AG20443 (cell line): ENCODE results near the gene GDNF.
A peak's percentile ranks its signal among the peaks of the same experiment; 100 is the strongest.

Experiments
- DNase-seq: peaks from one replicate; pipeline ENCODE4 v3.0.0; 2012; ENCODE audit warnings: low spot score, mixed read lengths

Gene GDNF

DNA sequence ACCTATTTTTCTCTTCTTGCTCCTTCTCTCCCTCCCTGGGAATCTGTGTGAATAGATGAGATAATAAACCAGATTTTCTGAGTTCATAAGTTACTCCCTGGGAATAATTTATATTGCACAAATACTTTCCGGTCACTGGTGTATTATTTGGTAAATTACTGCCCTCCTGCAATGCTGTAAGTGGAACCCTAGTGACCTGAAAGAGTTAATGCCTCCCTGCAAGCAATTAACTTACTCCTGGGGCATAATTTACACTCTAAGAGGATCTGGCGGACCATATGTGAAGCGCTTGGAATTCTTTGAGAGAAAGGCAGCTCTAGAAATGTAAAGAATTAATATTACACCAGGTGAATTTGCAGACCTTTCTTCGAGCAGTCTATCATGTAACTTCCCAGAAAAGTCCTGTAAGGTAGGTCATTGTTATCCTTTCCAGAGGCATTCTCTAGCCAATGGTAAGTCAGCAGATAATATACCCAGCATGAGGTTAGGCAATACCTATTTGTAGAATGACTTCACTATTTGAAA is 7.0 kb upstream of the GDNF start:
- DNase-seq: no peak

DNA sequence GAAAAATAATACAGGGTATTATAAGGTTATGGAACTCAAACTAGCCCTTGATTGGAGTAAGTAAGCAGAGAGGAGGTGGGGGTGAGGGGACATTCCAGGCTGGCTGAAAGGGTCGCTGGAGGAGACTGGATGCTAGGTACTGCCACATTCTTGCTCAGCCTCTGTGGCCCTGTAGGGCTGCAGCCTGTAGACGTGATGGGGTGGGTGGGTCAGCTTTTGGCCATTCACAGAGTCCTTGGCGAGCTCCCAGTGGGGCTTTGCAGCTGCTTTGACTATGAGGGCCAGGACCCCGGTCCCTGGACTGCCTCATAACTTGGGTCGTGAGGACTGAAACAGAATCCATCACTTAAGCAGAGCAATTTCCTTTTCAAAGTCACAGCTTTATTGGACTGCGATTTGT is 4.2 kb upstream of the GDNF start:
- DNase-seq: no peak

DNA sequence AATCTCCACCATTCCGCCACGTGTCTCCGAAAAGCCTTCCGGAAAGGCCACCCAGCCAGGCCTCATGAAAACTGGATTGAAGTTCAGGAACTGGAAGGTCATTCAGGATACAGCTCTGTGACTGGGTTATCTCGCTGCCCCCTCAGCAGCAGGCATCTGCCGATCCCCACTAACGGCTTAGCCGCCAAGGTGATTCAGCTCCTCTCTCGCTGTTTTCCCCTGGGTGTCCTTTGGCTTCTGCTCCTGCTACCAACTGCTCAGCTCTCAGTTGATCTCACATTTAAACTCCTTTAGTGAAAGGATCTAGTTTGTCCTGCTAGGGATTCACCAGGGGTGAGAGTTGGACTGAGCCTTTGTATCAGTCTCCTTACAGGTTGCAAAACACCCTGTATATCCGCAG is 2.2 kb upstream of the GDNF start:
- no peak for DNase-seq

DNA sequence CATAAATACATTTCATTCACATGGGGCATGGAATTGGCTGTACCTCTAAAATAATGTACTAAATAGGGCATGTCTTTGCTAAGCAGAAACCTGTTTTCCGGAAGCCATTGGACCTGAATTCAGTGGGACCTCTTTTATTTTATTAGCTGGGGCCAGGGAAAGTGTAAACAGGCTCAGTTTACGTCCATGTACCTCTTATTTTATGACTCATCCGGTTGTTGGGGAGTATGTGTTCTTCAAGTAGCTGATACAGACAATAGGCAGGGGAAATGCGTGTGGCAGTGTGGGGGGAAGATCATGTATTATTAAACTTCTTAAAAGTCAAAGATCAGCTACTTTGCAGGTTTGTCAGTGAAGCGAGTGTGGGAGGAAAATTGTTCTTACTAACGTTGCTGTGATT is 1.4 kb upstream of the GDNF start:
- DNase-seq: no peak

- DNase-seq: peak; percentile 91
Measured at GRCh38 chr5:37840053-37841034, 503 bp upstream of the GDNF start.

- DNase-seq: peak; percentile 27
Measured at GRCh38 chr5:37838933-37839341, 904 bp downstream of the GDNF start.

- DNase-seq: peak; percentile 47
Measured at GRCh38 chr5:37838152-37838932, 1.5 kb downstream of the GDNF start.

GRCh38 chr5:37837414-37838032 is 2.3 kb downstream of the GDNF start:
- peak; percentile 87 for DNase-seq

DNA sequence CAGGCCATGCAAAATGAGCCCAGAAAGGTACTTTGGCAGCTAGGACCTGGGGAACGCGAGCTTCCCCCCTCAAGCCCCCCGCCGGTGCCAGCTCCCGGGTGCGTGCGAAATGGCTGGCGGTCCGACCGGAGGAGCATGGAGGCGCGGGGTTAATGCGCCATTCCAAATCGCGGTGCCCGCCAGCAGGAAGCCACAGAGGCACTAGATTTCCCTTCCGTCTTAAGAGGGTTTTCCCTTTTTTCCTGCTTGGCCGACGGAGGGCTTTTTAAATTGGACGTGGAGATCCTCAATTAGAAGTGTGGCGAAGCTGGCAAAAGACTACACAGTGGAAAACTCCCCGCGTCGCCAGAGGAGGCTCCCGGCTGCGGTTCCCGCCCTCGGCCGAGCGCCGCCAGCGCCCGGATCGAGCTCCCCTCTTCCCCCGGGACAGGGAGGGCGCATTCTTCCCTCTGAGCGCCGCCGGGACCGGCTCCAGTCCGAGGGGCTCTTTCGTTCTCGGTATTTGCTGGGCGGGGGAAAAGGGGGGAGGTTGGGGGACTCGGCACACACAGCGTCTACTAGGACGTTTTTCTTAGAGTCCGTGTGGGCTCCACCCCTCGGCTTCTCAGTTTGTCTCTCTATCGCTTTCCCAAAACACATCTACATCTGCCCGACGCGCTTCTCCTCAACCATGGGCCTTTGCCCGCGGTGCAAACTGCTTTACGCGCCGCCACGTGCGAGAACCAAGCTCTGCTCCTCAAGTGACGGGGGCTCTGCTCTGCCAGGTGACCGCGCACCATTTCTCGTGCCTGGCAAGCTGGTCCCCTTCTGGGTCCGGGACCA is 3.0 kb downstream of the GDNF start:
- DNase-seq: peak; percentile 75

DNA sequence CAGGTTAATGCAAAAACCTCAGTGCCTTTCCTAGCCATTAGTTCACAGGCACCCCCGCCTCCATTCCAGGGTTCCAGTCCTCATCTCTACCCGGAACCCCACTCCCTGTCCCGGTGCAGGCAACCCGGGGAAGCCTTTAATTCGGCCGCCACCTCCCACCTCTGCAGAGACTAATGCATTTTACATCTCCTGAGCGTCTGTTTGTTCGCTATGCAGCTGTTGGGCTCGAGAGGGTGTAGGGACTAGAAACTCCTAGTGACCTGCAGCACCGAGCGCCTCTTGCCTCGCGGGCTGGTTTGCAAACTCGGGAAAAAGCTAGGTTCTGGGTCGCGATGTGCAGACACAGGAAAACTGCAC is 3.6 kb downstream of the GDNF start:
- no peak for DNase-seq

DNA sequence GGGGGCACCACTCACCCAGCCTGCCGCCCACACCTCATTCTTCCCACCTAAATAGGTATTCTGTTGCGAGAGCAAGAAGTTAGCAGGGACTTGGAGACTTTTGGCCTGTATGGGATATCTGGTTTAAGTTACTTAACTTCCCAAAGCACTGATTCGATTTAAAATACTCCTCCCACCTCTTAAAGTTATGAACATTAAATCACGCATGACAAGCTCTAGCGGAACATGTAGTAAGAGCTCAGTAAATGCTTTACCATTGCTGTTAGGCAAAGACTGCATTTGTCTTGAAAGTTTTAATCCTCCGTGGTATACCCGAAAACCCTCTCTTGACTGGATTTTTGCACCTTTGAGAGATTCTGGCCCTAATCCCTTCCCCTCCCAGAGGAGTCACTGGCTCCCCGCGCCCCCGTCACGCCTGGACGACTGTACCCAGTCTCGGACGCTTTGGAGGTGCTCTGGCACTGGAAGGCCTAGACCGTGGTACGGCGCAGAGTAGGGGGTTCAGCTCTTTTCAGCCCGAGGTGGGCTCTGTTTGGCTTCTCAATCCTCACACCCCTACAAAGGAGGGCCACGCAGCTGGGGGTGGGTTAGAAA is 4.4 kb downstream of the GDNF start:
- no peak for DNase-seq

GRCh38 chr5:37834542-37835379 is 5.1 kb downstream of the GDNF start:
- no peak for DNase-seq

DNA sequence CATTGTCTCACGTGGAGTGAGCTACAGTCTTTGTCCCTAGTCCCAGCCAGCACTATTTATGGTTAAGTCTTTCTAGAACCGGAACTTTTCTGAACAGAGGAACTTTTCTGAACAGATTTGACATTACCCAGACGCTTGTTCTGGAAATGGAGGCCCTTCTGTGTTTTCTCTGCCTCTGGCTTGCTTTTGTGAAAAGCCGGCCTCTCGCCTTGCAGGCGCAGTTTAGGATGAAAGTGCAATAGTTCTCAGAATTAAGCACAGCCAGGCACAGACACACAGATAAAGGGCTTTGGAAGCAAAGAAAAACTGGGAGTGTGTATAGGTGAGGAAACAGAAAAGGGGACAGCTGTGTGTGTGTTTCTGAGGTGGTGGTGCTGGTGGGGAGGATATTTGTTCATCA is 5.9 kb downstream of the GDNF start:
- no peak for DNase-seq

- no peak for DNase-seq
Measured at GRCh38 chr5:37831821-37832534, 7.9 kb downstream of the GDNF start.

DNA sequence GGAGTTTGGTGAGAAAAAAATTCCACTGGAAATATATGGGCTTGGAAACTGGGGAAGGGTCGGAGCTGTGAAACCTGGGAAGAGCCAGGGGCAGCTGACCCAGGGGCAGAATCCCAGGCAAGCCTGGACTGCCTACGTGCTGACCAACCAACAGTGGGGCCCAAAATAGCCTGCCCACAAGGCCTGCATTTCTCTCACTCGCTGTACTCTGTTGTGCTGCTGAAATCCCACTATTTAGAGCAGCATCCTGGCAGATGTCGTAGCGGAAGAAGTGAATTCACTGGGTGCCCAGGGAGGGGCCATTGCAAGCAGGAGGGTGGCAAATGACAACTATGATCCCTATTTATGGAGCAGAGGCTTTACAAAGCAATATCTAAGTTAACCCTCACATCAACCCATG is 9.5 kb downstream of the GDNF start:
- DNase-seq: no peak

- DNase-seq: no peak
Measured at GRCh38 chr5:37825334-37825915, 14.4 kb downstream of the GDNF start.

- DNase-seq: no peak
Measured at GRCh38 chr5:37823433-37824152, 16.2 kb downstream of the GDNF start.

GRCh38 chr5:37816883-37817282 is 23.0 kb downstream of the GDNF start:
- peak; percentile 61 for DNase-seq

DNA sequence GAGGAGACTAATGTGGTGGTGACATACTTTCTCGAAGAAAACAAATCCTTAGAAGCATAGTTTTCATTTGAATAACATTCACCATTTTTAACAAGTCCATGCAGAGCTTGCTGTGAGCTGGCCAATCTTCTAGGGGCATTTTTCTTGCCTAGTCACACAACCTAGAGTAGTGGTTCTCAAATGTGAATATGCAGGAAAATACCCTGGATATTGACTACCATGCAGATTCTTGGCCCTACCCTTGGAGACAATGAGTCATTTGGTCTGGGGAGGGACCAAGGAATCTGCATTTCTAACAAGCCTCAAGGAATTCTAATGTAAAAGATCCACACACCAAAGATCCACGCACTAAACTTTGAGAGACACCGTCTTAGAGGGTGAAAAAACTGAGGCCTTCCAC is 23.5 kb downstream of the GDNF start:
- DNase-seq: no peak
